ENCODE data around the gene HACL1.
"Not testable (repeated sequence)": the region's sequence is repeated elsewhere in the genome, so short reads cannot be mapped to it uniquely, and the experiment has no call there.

The HACL1 gene

GRCh38 chr3:15538345-15538744 is 63.0 kb downstream of the HACL1 start:
- no peak for DNase-seq (ENCODE audit: low read depth)
- no peak overlapping the region for H3K4me3 ChIP-seq (ENCODE audit: low read depth, low read length)

DNA sequence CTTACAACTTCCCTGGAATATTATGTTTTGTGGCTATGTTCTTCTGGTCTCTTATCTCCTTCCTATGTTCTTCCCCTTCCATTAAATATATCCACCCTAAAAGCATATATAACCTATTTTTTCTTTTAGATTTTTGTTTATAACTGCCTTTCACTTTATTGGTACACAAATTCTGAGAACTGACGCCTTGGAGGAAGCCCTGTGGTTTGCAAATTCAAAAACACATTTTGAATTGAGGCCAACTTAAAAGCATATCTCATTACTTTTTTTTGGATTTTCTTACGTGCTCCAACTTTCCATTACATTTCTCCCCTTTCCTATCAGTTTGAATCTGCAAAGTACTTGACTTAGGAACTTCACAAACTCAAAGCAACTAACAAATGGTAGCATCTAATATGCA is 64.5 kb downstream of the HACL1 start:
- no peak for DNase-seq (ENCODE audit: low read depth)
- H3K4me3 ChIP-seq (ENCODE audit: low read depth, low read length): no peak overlapping the region

DNA sequence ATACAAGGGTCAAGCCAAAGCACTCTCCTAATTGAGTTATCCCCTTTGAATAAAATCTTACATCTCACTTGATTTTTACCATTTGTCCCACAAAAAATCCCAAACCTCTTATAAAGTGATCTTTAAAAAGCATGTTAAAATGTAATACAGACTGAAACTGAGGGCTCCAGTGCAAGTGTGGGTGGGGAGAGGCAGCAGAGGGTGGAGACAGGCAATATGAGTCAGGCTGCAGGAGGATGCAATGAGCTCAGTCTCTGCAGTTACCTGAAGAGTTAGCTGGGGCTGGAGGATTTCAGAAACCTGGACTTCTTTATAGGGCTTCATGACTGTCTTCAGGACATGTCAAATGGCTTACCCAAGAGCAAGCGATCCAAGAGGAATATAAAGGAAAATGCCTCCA is 65.6 kb downstream of the HACL1 start:
- H3K4me3 ChIP-seq (ENCODE audit: low read depth, low read length): no peak overlapping the region
- no peak for DNase-seq (ENCODE audit: low read depth)

DNA sequence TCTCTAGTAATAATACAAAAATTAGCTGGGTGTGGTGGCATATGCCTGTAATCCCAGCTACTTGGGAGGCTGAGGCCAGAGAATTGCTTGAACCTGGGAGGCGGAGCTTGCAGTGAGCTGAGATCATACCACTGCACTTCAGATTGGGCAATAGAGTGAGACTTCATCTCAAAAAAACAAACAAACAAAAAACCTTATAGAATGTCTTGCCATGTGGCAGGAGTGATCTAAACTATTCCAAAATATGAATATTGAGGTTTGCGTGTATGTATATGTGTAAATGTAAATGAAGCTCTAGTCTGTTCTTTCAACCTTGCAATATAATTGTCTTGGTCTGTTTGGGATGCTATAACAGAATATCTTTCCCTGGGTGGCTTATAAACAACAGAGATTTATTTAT is 68.8 kb downstream of the HACL1 start:
- DNase-seq (ENCODE audit: low read depth); H3K4me3 ChIP-seq (ENCODE audit: low read depth, low read length): not testable (repeated sequence)

DNA sequence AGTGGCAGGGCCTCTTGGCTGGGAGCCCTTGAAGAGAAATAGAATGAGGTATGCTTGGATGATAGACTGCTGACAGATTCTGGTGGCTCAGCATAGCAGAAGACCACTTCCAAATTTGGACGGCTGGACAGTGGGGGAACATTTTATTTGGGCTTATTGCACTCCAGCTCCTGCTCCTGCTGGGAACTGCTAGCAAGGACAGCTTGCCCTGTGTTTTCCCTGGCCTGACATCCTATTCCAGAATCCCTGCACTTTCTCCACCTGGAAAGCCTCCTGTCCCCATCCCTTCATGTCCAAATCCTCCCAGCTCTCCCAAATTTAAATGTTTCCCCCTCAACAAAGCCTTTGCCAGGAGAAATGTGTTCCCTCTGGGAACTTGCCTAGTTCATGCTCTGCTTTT is 70.0 kb downstream of the HACL1 start:
- H3K4me3 ChIP-seq (ENCODE audit: low read depth, low read length): no peak overlapping the region
- no peak for DNase-seq (ENCODE audit: low read depth)

DNA sequence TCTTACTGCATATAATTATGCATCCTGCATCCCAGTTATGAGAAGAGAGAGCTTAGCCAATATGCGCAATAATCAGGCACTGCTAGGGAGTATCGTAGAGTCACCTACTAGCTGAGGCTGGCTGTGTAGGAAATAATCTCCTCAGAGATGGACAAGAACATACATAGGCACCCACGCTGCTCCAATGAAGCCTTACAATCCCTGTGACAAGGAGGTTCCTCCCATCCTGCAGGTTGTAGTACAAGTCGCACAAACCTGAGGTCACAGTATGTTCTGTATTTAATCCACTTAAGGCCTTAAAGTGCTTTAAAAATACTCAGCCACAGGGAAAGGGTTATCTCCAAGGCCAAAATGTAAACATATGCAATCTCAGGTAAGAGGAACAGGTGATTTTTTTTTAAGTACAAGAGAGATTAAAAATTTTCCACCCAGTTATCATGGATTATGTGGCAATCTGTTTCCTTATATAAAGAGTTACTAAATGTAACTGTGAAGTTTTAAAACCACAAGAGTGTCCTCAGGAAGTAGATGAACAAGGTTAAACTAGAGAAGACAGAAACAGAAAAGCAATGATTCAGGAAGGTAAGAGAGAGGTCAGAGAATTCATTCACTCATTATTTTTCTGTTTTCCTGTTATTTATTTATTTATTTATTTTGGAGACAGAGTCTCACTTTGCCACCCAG is 72.4 kb downstream of the HACL1 start:
- DNase-seq (ENCODE audit: low read depth): no peak
- H3K4me3 ChIP-seq (ENCODE audit: low read depth, low read length): no peak overlapping the region

GRCh38 chr3:15527031-15527459 is 74.3 kb downstream of the HACL1 start:
- DNase-seq (ENCODE audit: low read depth): no peak
- H3K4me3 ChIP-seq (ENCODE audit: low read depth, low read length): no peak overlapping the region

DNA sequence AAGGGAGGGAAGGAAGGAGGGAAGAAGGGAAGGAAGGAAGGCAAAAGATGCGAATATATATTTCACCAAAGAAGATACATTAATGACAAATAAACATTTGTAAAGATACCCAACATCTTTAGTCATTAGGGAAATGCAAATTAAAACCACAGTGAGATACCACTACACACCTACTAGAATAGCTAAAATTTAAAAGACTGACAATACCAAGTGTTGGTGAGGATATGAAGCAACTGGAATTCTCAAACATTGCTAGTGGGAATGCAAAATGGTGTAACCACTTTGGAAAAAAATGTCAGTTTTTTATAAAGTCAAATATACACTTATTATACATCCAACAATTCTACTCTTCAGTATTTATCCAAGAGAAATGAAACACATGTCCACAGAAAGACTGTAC is 75.6 kb downstream of the HACL1 start:
- no peak overlapping the region for H3K4me3 ChIP-seq (ENCODE audit: low read depth, low read length)
- no peak for DNase-seq (ENCODE audit: low read depth)

- no peak for DNase-seq (ENCODE audit: low read depth)
Observed at GRCh38 chr3:15523660-15524417, 77.5 kb downstream of the HACL1 start.

GRCh38 chr3:15522016-15522415 is 79.4 kb downstream of the HACL1 start:
- DNase-seq (ENCODE audit: low read depth): no peak
- no peak overlapping the region for H3K4me3 ChIP-seq (ENCODE audit: low read depth, low read length)

More at GRCh38 chr3:15523660-15524417, 77.5 kb downstream of the HACL1 start:
- no peak overlapping the region for H3K4me3 ChIP-seq (ENCODE audit: low read depth, low read length)

- no peak within 1 kb of the TSS for H3K4me3 ChIP-seq (ENCODE audit: low read depth, low read length)
- no peak for DNase-seq (ENCODE audit: low read depth)
Observed at GRCh38 chr3:15521573-15521965, 79.8 kb downstream of the HACL1 start, which contains the start of gene COLQ. COLQ (minus strand) TSS chr3:15521706; CDS start chr3:15521625, 81 bp downstream.

DNA sequence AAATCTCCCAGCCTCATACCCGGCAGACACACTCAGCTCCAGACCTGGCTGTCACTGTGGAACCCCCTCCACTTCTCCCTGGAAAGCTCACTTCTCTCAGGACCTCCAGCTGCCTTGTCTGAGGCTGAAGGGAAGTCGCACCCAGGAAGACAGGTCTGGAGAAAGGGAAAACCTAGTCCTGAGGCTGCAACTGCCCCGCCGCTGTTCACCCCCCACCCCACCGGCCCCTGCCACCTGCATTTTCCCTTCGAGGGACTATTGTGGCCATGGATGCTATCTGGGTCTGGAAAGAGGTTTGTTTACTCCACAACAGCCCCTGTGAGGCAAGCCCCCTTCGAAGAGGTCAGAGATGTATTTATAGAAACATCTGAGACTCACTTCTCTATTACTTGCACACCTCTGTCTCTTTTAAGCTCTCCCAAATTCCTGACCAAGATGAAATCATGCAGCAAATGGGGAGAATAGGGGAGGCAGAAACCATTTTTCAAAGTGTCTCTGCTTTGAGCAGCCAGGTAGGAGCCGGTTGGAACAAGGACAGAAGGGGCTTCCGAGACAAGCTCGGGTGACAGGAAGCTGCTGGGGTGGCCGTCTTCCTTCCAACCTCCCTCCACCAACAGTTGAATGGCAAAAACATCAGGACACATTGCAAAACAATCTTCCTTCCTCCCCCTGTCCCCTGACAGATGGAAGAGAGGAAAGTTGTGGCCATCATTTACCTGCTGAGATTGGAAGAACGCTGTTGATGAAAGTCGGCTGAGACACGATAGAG is 80.4 kb downstream of the HACL1 start:
- no peak overlapping the region for H3K4me3 ChIP-seq (ENCODE audit: low read depth, low read length)

GRCh38 chr3:15520185-15520584 is 81.2 kb downstream of the HACL1 start:
- DNase-seq (ENCODE audit: low read depth): no peak
- H3K4me3 ChIP-seq (ENCODE audit: low read depth, low read length): no peak overlapping the region

More for the DNA sequence above, 80.4 kb downstream of the HACL1 start:
- no peak for DNase-seq (ENCODE audit: low read depth)

DNA sequence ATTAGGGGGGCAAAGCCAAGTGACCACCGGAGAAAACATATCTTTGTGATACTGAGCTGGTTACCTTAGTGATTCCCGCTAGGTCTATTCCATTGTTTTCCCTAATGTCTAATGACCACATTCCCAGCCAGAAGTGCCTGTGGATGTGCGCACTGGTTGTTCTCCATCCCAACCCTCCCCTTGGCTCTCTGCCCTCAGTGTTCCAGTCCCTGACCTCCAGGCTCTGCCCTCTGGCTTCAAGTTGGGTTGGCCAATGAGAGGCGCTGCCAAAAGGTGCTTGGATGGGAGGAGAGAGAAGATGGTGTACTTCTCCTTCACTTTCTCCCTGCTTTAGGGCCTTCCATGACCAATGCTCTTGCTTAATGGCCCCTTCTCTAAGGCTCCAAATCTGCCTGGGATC is 82.3 kb downstream of the HACL1 start:
- no peak overlapping the region for H3K4me3 ChIP-seq (ENCODE audit: low read depth, low read length)
- no peak for DNase-seq (ENCODE audit: low read depth)

GRCh38 chr3:15514663-15515340 is 86.6 kb downstream of the HACL1 start:
- no peak for DNase-seq (ENCODE audit: low read depth)
- no peak overlapping the region for H3K4me3 ChIP-seq (ENCODE audit: low read depth, low read length)

GRCh38 chr3:15513810-15514662 is 87.3 kb downstream of the HACL1 start:
- H3K4me3 ChIP-seq (ENCODE audit: low read depth, low read length): no peak overlapping the region
- no peak for DNase-seq (ENCODE audit: low read depth)

- no peak overlapping the region for H3K4me3 ChIP-seq (ENCODE audit: low read depth, low read length)
- DNase-seq (ENCODE audit: low read depth): no peak
Observed at GRCh38 chr3:15513116-15513515, 88.3 kb downstream of the HACL1 start.

GRCh38 chr3:15512166-15512565 is 89.2 kb downstream of the HACL1 start:
- no peak for DNase-seq (ENCODE audit: low read depth)
- H3K4me3 ChIP-seq (ENCODE audit: low read depth, low read length): no peak overlapping the region

DNA sequence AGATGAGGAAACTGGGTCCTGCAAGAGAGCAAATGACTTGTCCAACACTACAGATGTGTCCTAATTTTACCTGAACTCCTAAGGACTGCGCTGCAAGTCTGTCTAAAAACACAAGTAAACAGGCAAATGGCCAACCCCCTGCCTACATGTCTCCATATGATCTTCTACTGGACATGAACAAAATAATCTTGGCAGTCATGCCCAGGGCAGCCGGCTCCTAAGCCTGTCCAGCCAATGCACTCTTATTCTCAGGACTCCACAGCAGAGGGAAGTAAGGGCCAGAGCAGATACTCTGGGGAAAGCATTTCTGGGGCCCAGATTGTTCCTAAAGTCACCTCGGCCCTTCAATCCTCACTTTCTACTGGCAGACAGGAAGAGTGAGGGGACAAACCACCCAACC is 90.2 kb downstream of the HACL1 start:
- DNase-seq (ENCODE audit: low read depth): no peak
- no peak overlapping the region for H3K4me3 ChIP-seq (ENCODE audit: low read depth, low read length)
